GM13976 (cell line): Measurements from ENCODE around the gene CUX1.
"Not testable (repeated sequence)": the region's sequence is repeated elsewhere in the genome, so short reads cannot be mapped to it uniquely, and the experiment has no call there.

Experiments
- DNase-seq: peaks from one replicate; pipeline ENCODE4 v3.0.0; 2012; ENCODE audit warnings: low spot score
- in situ Hi-C: fragments of 300-500 bp; cut with MboI; formaldehyde crosslinking; loops from one replicate; pipeline ENCODE4 v1.12.0; 2022; ENCODE audit warnings: low sequenced_read_pairs, mixed read lengths, inconsistent platforms; ENCODE audit not compliant: unreplicated experiment
- TF ChIP-seq, protein P1 (sequence below): IDR thresholded peaks from 2 replicates; pipeline ENCODE4 v1.5.1; 2012; ENCODE audit warnings: borderline replicate concordance, mild to moderate bottlenecking; ENCODE audit not compliant: insufficient read depth; ENCODE audit errors: extremely low read depth, missing control alignments, control extremely low read depth

Gene CUX1

GRCh38 chr7:102297487-102298218, 480.2 kb downstream of the CUX1 start:
- no peak for DNase-seq
- in situ Hi-C loops: no loop called here
- TF ChIP-seq, protein P1, sequence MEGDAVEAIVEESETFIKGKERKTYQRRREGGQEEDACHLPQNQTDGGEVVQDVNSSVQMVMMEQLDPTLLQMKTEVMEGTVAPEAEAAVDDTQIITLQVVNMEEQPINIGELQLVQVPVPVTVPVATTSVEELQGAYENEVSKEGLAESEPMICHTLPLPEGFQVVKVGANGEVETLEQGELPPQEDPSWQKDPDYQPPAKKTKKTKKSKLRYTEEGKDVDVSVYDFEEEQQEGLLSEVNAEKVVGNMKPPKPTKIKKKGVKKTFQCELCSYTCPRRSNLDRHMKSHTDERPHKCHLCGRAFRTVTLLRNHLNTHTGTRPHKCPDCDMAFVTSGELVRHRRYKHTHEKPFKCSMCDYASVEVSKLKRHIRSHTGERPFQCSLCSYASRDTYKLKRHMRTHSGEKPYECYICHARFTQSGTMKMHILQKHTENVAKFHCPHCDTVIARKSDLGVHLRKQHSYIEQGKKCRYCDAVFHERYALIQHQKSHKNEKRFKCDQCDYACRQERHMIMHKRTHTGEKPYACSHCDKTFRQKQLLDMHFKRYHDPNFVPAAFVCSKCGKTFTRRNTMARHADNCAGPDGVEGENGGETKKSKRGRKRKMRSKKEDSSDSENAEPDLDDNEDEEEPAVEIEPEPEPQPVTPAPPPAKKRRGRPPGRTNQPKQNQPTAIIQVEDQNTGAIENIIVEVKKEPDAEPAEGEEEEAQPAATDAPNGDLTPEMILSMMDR: no peak

- in situ Hi-C loops: no loop called here
- DNase-seq: no peak
- TF ChIP-seq, protein P1: no peak
These were observed 483.3 kb downstream of the CUX1 start for GRCh38 chr7:102300643-102301221.

DNA sequence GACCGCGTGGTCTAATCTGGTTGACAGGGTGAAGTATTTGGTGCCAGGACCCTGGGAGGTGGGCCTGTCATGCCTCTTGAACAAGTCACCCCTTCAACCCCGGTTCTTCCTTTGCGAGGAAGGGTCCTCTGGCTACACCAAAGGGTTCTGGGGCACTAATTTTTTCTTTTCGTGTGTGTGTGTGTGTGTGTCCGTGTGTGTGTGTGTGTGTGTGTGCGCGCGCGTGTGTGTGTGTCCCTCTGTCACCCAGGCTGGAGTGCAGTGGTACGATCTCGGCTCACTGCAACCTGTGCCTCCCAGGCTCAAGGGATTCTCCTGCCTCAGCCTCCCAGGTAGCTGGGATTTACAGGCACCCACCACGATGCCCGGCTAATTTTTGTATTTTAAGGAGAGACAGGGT, 483.9 kb downstream of the CUX1 start:
- DNase-seq, in situ Hi-C loops: not testable (repeated sequence)

DNA sequence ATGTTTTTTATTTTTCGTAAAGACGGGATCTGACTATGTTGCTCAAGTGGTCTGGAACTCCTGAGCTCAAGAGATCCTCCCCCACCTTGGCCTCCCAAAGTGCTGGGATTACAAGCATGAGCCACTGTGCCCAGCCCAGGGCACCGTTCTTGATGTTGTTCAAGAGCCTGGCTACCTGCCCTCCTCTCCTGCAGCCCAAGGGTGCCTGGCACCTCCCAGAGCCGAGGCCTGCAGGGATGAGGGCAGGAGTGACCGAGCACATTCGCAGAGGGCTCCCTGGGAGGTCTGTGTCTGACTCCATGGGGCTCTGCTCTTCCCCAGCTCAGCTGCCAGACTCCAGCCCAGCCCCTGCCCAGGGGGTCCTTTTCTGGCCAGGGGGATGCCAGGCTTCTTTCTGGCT, 484.6 kb downstream of the CUX1 start:
- DNase-seq: no peak
- in situ Hi-C loops: no loop called here
- TF ChIP-seq, protein P1: no peak

GRCh38 chr7:102303669-102304422, 486.4 kb downstream of the CUX1 start:
- in situ Hi-C loops: no loop called here
- no peak for DNase-seq

DNA sequence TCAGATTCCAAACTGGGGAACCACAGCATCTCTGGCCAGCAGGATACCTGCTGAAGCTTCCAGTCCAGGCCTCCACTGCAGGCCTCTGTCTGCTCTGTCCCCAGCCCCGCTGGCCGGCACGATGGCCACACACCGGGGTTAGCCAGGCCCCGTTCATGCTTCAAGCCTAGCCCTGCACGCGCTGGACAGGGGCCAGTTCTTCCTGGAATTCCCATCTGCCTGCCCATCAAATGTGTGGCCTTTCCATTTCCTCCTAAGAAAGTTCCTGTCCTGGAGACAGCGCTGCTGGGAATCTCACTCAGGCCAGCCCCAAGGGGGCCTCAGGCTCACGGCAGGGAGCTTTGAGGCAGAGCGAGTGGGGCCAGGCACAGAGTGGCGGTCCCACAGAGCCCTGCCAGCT, 487.2 kb downstream of the CUX1 start:
- no peak for DNase-seq
- in situ Hi-C loops: no loop called here

More at GRCh38 chr7:102303669-102304422, 486.4 kb downstream of the CUX1 start:
- TF ChIP-seq, protein P1: no peak

More for the DNA sequence above, 487.2 kb downstream of the CUX1 start:
- TF ChIP-seq, protein P1: no peak
